ENCODE results near the gene PARD6B. TPM values are rescaled to one million over a fixed set of nuclear protein-coding genes. Genes with fewer than 3 reads are reported as not detected.

Gene PARD6B
- total RNA-seq = 1 to 10 TPM; 3.9 to 4.1 TPM

GRCh38 chr20:50731055-50731929, at the start of gene PARD6B:
TSS of gene PARD6B (plus strand) at chr20:50731580. CDS start at chr20:50731787, 207 bp downstream.
- H3K4me1 Mint-ChIP-seq = peaks cover 30% of the 10 kb centered on the region
- peak within 1 kb of the TSS; percentile 83 for H3K4me3 Mint-ChIP-seq
- H3K27me3 Mint-ChIP-seq = no peaks in the 10 kb centered on the region
- DNase-seq = peak; percentile 99
- no peaks in the 10 kb centered on the region for H3K9me3 Mint-ChIP-seq
- peak within 1 kb of the TSS; percentile 67 for H3K27ac Mint-ChIP-seq
- H3K36me3 Mint-ChIP-seq = peaks cover 4% of the 10 kb centered on the region

GRCh38 chr20:50682065-50682464, 49.3 kb upstream of the PARD6B start:
- no peak overlapping the region for H3K4me3 Mint-ChIP-seq
- no peaks in the 10 kb centered on the region for H3K4me1 Mint-ChIP-seq
- no peak overlapping the region for H3K27ac Mint-ChIP-seq
- DNase-seq = no peak
- no peaks in the 10 kb centered on the region for H3K36me3 Mint-ChIP-seq
- no peaks in the 10 kb centered on the region for H3K9me3 Mint-ChIP-seq
- H3K27me3 Mint-ChIP-seq = peaks cover 4% of the 10 kb centered on the region

- no peaks in the 10 kb centered on the region for H3K36me3 Mint-ChIP-seq
- no peaks in the 10 kb centered on the region for H3K9me3 Mint-ChIP-seq
- DNase-seq = no peak
- H3K4me3 Mint-ChIP-seq = no peak overlapping the region
- H3K27ac Mint-ChIP-seq = no peak overlapping the region
- H3K4me1 Mint-ChIP-seq = no peaks in the 10 kb centered on the region
- H3K27me3 Mint-ChIP-seq = peaks cover 9% of the 10 kb centered on the region
These were observed 48.3 kb upstream of the PARD6B start for GRCh38 chr20:50682947-50683530.

DNA sequence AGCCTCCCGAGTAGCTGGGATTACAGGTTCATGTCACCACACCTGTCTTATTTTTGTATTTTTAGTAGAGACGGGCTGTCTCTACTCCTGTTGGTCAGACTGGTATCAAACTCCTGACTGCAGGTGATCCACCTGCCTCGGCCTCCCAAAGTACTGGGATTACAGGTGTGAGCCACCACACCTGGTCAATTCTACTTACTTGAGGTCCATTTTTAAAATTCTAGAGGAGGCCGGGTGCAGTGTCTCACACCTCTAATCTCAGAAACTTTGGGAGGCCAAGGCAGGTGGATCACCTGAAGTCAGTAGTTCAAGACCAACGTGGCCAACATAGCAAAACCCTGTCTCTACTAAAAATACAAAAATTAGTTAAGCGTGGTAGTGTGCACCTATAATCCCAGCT, 47.8 kb upstream of the PARD6B start:
- no peak overlapping the region for H3K27ac Mint-ChIP-seq
- H3K4me3 Mint-ChIP-seq = no peak overlapping the region

DNA sequence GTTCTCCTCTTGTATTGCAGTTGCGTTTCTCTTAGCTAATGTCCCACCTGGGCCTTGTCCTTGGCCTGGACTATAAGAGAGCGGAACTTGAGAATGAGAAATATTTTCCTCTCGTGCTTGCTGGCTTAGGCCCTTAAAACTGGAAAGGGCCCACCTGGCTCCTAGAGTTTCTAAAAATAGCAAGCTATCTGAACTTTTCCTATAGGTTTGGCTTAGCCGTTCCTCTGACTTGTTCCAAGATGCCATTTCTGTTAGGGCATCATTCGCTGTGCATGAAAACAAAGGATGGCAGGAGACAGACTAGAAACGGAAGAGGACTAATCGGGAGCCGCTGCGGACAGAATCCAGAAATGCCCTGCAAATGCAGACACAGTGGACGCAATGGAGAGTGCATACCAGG, 44.6 kb upstream of the PARD6B start:
- Mint-ChIP-seq H3K27me3 (peaks cover 39% of the 10 kb centered on the region), H3K4me1 (peaks cover 9% of the 10 kb centered on the region), H3K4me3 (no peak overlapping the region), H3K9me3 (no peaks in the 10 kb centered on the region), H3K27ac (no peak overlapping the region), H3K36me3 (no peaks in the 10 kb centered on the region)
- DNase-seq = no peak

More for the DNA sequence above, 47.8 kb upstream of the PARD6B start:
- Mint-ChIP-seq H3K9me3 (no peaks in the 10 kb centered on the region), H3K27me3 (peaks cover 8% of the 10 kb centered on the region), H3K36me3 (no peaks in the 10 kb centered on the region), H3K4me1 (no peaks in the 10 kb centered on the region)
- DNase-seq = no peak

- peaks cover 10% of the 10 kb centered on the region for H3K4me1 Mint-ChIP-seq
- peaks cover 51% of the 10 kb centered on the region for H3K27me3 Mint-ChIP-seq
- no peak for DNase-seq
- no peak overlapping the region for H3K4me3 Mint-ChIP-seq
- H3K27ac Mint-ChIP-seq = no peak overlapping the region
- H3K9me3 Mint-ChIP-seq = no peaks in the 10 kb centered on the region
- H3K36me3 Mint-ChIP-seq = no peaks in the 10 kb centered on the region
These were observed 43.0 kb upstream of the PARD6B start for GRCh38 chr20:50688256-50688975.

DNA sequence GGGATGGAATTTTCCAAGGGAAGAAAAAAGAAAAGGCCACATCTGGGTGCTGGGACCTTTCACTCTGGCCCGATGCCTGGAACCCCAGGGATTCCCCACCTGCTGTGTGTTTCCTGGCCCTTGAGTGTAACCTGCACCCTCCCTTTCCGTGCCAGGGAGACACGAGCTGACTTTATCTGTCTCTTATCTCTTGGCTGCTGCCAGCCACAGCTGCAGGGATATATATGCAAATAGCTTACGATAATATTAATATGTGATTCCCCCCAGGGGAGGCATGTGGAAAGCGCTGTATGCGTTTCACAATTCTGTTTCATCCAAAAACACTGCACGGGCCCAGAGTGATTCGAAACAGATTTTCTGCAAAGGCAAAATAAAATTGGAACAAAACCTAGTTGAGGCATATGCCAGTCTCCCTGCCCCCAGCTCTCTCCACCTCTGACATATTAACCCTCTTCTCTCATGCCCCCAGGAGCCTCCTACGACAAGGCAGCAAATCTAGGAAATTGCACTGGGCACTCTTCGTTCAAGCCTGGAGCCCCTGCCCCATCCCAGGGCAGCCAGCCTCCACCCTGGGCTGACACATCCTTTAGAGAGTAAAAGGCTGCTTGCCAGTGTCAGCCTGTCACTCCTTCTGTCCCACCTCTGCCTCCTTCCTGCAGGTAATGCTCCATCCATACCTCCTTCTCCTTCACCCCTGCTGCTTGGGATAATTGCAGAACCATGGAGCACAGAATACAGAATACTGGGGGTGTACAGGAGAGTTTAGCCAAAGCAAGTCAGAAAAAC, 41.3 kb upstream of the PARD6B start:
- Mint-ChIP-seq H3K27me3 (peaks cover 57% of the 10 kb centered on the region), H3K4me3 (no peak overlapping the region), H3K27ac (no peak overlapping the region), H3K4me1 (peaks cover 10% of the 10 kb centered on the region), H3K36me3 (no peaks in the 10 kb centered on the region), H3K9me3 (no peaks in the 10 kb centered on the region)
- DNase-seq = no peak

GRCh38 chr20:50690650-50691572, 40.5 kb upstream of the PARD6B start, which contains the start of gene RIPOR3:
TSS of gene RIPOR3 (minus strand) at chr20:50691542. CDS start at chr20:50691128, 414 bp downstream.
- Mint-ChIP-seq H3K27ac (no peak within 1 kb of the TSS), H3K9me3 (no peaks in the 10 kb centered on the region), H3K4me3 (peak within 1 kb of the TSS; percentile 2), H3K4me1 (peaks cover 10% of the 10 kb centered on the region), H3K27me3 (peaks cover 57% of the 10 kb centered on the region), H3K36me3 (no peaks in the 10 kb centered on the region)
- no peak for DNase-seq

DNA sequence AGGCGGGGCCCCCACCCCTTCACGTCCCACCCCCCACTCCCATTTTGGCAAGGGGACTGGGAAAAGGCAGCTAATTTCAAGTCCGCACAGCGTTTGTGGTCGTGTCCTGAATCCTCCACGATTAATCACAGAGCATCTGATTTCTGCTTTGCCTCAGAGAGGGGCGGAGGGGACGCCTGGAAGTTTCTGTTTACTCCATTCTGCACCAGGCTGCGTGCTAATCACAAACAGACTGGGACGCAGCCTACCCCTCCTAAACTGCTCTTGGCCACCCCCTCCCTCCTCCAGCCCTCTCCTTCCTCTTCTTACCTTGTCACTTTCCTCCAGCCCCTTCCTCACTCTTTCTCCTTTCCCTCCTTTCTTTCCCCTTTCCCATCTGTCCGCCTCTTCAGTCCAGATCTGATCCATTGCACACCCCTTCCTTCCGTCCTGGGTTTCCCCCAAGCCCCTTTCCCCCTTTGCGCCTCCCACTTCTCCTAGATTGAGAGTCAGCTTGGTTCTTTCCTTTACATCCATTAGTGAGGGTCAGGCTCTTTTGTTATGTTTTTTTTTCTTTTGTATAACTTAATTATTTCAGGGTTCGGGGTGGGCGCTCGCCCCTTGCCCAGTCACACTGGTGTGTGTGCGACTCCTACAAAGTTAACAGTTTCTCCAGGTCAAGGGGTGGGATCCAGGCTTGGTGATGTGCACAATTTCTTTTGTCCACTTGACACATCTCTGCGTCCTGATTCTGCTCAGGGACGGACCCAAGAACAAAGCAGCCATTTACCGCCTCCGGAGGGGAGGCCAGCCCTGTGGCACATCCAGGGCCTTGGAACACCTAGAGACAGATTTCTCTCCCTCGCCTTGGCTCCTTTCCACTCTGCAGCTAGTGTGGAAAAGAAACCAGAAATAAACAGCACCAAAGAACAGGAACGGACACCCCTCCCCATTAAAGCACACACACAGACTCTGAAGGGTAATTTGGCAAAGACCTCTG, 39.5 kb upstream of the PARD6B start:
- peaks cover 10% of the 10 kb centered on the region for H3K4me1 Mint-ChIP-seq
- peak overlapping the region; percentile 2 for H3K4me3 Mint-ChIP-seq
- no peak for DNase-seq
- H3K27ac Mint-ChIP-seq = no peak overlapping the region
- H3K36me3 Mint-ChIP-seq = no peaks in the 10 kb centered on the region
- no peaks in the 10 kb centered on the region for H3K9me3 Mint-ChIP-seq
- H3K27me3 Mint-ChIP-seq = peaks cover 57% of the 10 kb centered on the region

DNA sequence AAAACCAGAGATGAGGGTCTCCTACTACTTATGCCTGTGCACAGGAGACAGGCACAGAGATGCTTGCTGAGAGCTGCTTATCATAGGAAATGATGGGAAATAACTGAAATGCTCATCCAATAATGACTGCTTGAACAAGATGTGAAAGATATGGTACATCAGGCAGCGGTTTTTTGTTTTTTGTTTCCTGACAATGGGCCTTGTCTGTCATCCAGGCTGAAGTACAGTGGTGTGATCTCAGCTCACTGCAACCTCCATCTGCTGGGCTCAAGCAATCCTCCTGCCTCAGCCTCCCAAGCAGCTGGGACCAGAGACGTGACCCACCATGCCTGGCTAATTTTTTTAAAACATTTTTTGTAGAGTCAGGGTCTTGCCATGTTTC, 38.8 kb upstream of the PARD6B start:
- Mint-ChIP-seq H3K4me3 (no peak overlapping the region), H3K36me3 (no peaks in the 10 kb centered on the region), H3K4me1 (peaks cover 10% of the 10 kb centered on the region), H3K27me3 (peaks cover 53% of the 10 kb centered on the region), H3K9me3 (no peaks in the 10 kb centered on the region), H3K27ac (no peak overlapping the region)
- DNase-seq = no peak

- H3K27me3 Mint-ChIP-seq = peaks cover 52% of the 10 kb centered on the region
- DNase-seq = no peak
- no peaks in the 10 kb centered on the region for H3K9me3 Mint-ChIP-seq
- peaks cover 10% of the 10 kb centered on the region for H3K4me1 Mint-ChIP-seq
- no peak overlapping the region for H3K4me3 Mint-ChIP-seq
- no peaks in the 10 kb centered on the region for H3K36me3 Mint-ChIP-seq
- H3K27ac Mint-ChIP-seq = no peak overlapping the region
These were observed 38.4 kb upstream of the PARD6B start for GRCh38 chr20:50693001-50693400.

- Mint-ChIP-seq H3K27me3 (peaks cover 41% of the 10 kb centered on the region), H3K4me3 (no peak overlapping the region), H3K9me3 (no peaks in the 10 kb centered on the region), H3K4me1 (peaks cover 10% of the 10 kb centered on the region), H3K36me3 (no peaks in the 10 kb centered on the region), H3K27ac (no peak overlapping the region)
- DNase-seq = no peak
These were observed 36.8 kb upstream of the PARD6B start for GRCh38 chr20:50694379-50695134.
